ENCODE measurements around the gene CCDC7. TPM values are rescaled to one million over a fixed set of nuclear protein-coding genes. Genes with fewer than 3 reads are reported as not detected.
"Not testable (repeated sequence)": the region's sequence is repeated elsewhere in the genome, so short reads cannot be mapped to it uniquely, and the experiment has no call there.

The CCDC7 gene
- total RNA-seq (34.6 TPM), polyA plus RNA-seq (ENCODE audit: insufficient read depth in 1 of 8, insufficient read length in 8 of 8, low replicate concordance in 1 of 8) (1 to 10 TPM; 2.0 to 3.3 (median 2.8) TPM)
- long read RNA-seq, donor 1, result 0 reads
- long read RNA-seq, donor 2, result 0 reads
- long read RNA-seq, donor 3, result 0 reads
- long read RNA-seq, donor 4, result 0 reads
- long read RNA-seq, donor 5, result 0 reads
- long read RNA-seq, donor 6, partial matches to known transcripts, result 241 of 363 reads
- long read RNA-seq, donor 6, other reads (novel, unspliced or antisense), result 122 of 363 reads
- long read RNA-seq, donor 7, result 0 reads
- long read RNA-seq, donor 8, result 0 reads
- long read RNA-seq, donor 9, result 0 reads
- long read RNA-seq, donor 10, result 0 reads
- long read RNA-seq, donor 11, result 0 reads

- H3K4me1 ChIP-seq (ENCODE audit: control insufficient read depth, insufficient read depth, low read length), result peaks cover 2% of the 10 kb centered on the region
- no peaks in the 10 kb centered on the region for H3K36me3 ChIP-seq (ENCODE audit: control insufficient read depth, insufficient read depth, low read length)
- DNase-seq, result peak; percentile 97
- H3K27me3 ChIP-seq (ENCODE audit: control insufficient read depth, insufficient read depth, low read length), result no peaks in the 10 kb centered on the region
- peak within 1 kb of the TSS; percentile 63 for H3K4me3 ChIP-seq (ENCODE audit: low read length)
- H3K27ac ChIP-seq (ENCODE audit: low read length), result peak within 1 kb of the TSS; percentile 99
- H3K9me3 ChIP-seq (replicated peaks; ENCODE audit: control insufficient read depth, low read depth, low read length), result no peaks in the 10 kb centered on the region
- WGBS (ENCODE audit: insufficient coverage), result 0% methylated on average over 27 of the region's 53 CpGs
These were observed at the start of gene CCDC7 for GRCh38 chr10:32445740-32446535. Gene CCDC7, plus strand, starts transcription at chr10:32446140. Its CDS starts 5,503 bp downstream, at chr10:32451643.

- not testable (repeated sequence) for H3K27me3 ChIP-seq (ENCODE audit: control insufficient read depth, insufficient read depth, low read length); DNase-seq; H3K27ac ChIP-seq (ENCODE audit: low read length); H3K4me3 ChIP-seq (ENCODE audit: low read length); H3K36me3 ChIP-seq (ENCODE audit: control insufficient read depth, insufficient read depth, low read length); H3K9me3 ChIP-seq (replicated peaks; ENCODE audit: control insufficient read depth, low read depth, low read length); H3K4me1 ChIP-seq (ENCODE audit: control insufficient read depth, insufficient read depth, low read length)
- 93% methylated on average over 3 of the region's 3 CpGs for WGBS (ENCODE audit: insufficient coverage)
These were observed 48.8 kb upstream of the CCDC7 start for GRCh38 chr10:32397163-32397562.

GRCh38 chr10:32399720-32400119 lies 46.2 kb upstream of the CCDC7 start:
- H3K36me3 ChIP-seq (ENCODE audit: control insufficient read depth, insufficient read depth, low read length); H3K4me1 ChIP-seq (ENCODE audit: control insufficient read depth, insufficient read depth, low read length); H3K27me3 ChIP-seq (ENCODE audit: control insufficient read depth, insufficient read depth, low read length); H3K4me3 ChIP-seq (ENCODE audit: low read length); DNase-seq; H3K27ac ChIP-seq (ENCODE audit: low read length); H3K9me3 ChIP-seq (replicated peaks; ENCODE audit: control insufficient read depth, low read depth, low read length): not testable (repeated sequence)
- WGBS (ENCODE audit: insufficient coverage), result no CpG with 5 or more reads among the region's 3 CpGs

GRCh38 chr10:32400961-32401360 lies 45.0 kb upstream of the CCDC7 start:
- H3K27ac ChIP-seq (ENCODE audit: low read length), result no peak overlapping the region
- H3K36me3 ChIP-seq (ENCODE audit: control insufficient read depth, insufficient read depth, low read length), result no peaks in the 10 kb centered on the region
- H3K4me3 ChIP-seq (ENCODE audit: low read length), result no peak overlapping the region
- no peaks in the 10 kb centered on the region for H3K27me3 ChIP-seq (ENCODE audit: control insufficient read depth, insufficient read depth, low read length)
- no peak for DNase-seq
- H3K4me1 ChIP-seq (ENCODE audit: control insufficient read depth, insufficient read depth, low read length), result no peaks in the 10 kb centered on the region
- H3K9me3 ChIP-seq (replicated peaks; ENCODE audit: control insufficient read depth, low read depth, low read length), result no peaks in the 10 kb centered on the region

GRCh38 chr10:32402499-32402898 lies 43.4 kb upstream of the CCDC7 start:
- no peak for DNase-seq
- Histone ChIP-seq H3K27ac (ENCODE audit: low read length) (no peak overlapping the region), H3K27me3 (ENCODE audit: control insufficient read depth, insufficient read depth, low read length) (no peaks in the 10 kb centered on the region), H3K36me3 (ENCODE audit: control insufficient read depth, insufficient read depth, low read length) (no peaks in the 10 kb centered on the region), H3K9me3 (replicated peaks; ENCODE audit: control insufficient read depth, low read depth, low read length) (no peaks in the 10 kb centered on the region), H3K4me1 (ENCODE audit: control insufficient read depth, insufficient read depth, low read length) (no peaks in the 10 kb centered on the region), H3K4me3 (ENCODE audit: low read length) (no peak overlapping the region)
- WGBS (ENCODE audit: insufficient coverage), result no CpG with 5 or more reads among the region's 4 CpGs

GRCh38 chr10:32403091-32403490 lies 42.8 kb upstream of the CCDC7 start:
- no peak for DNase-seq

GRCh38 chr10:32408690-32409089 lies 37.2 kb upstream of the CCDC7 start:
- Histone ChIP-seq H3K4me1 (ENCODE audit: control insufficient read depth, insufficient read depth, low read length) (no peaks in the 10 kb centered on the region), H3K27ac (ENCODE audit: low read length) (no peak overlapping the region), H3K9me3 (replicated peaks; ENCODE audit: control insufficient read depth, low read depth, low read length) (no peaks in the 10 kb centered on the region), H3K36me3 (ENCODE audit: control insufficient read depth, insufficient read depth, low read length) (no peaks in the 10 kb centered on the region), H3K27me3 (ENCODE audit: control insufficient read depth, insufficient read depth, low read length) (no peaks in the 10 kb centered on the region), H3K4me3 (ENCODE audit: low read length) (no peak overlapping the region)
- DNase-seq, result no peak
- 100% methylated on average over 4 of the region's 5 CpGs for WGBS (ENCODE audit: insufficient coverage)

More at GRCh38 chr10:32403091-32403490, 42.8 kb upstream of the CCDC7 start:
- Histone ChIP-seq H3K27ac (ENCODE audit: low read length) (no peak overlapping the region), H3K4me1 (ENCODE audit: control insufficient read depth, insufficient read depth, low read length) (no peaks in the 10 kb centered on the region), H3K36me3 (ENCODE audit: control insufficient read depth, insufficient read depth, low read length) (no peaks in the 10 kb centered on the region), H3K4me3 (ENCODE audit: low read length) (no peak overlapping the region), H3K27me3 (ENCODE audit: control insufficient read depth, insufficient read depth, low read length) (no peaks in the 10 kb centered on the region), H3K9me3 (replicated peaks; ENCODE audit: control insufficient read depth, low read depth, low read length) (no peaks in the 10 kb centered on the region)
- WGBS (ENCODE audit: insufficient coverage), result 100% methylated on average over 2 of the region's 2 CpGs

- no peak overlapping the region for H3K27ac ChIP-seq (ENCODE audit: low read length)
- WGBS (ENCODE audit: insufficient coverage), result 81% methylated on average over 2 of the region's 3 CpGs
These were observed 36.2 kb upstream of the CCDC7 start for GRCh38 chr10:32409741-32410140.

GRCh38 chr10:32410569-32410968 lies 35.4 kb upstream of the CCDC7 start:
- no peaks in the 10 kb centered on the region for H3K36me3 ChIP-seq (ENCODE audit: control insufficient read depth, insufficient read depth, low read length)
- H3K4me3 ChIP-seq (ENCODE audit: low read length), result no peak overlapping the region
- no peak overlapping the region for H3K27ac ChIP-seq (ENCODE audit: low read length)
- WGBS (ENCODE audit: insufficient coverage), result 100% methylated on average over 4 of the region's 8 CpGs
- no peak for DNase-seq
- no peaks in the 10 kb centered on the region for H3K4me1 ChIP-seq (ENCODE audit: control insufficient read depth, insufficient read depth, low read length)
- H3K9me3 ChIP-seq (replicated peaks; ENCODE audit: control insufficient read depth, low read depth, low read length), result no peaks in the 10 kb centered on the region
- no peaks in the 10 kb centered on the region for H3K27me3 ChIP-seq (ENCODE audit: control insufficient read depth, insufficient read depth, low read length)

More at GRCh38 chr10:32409741-32410140, 36.2 kb upstream of the CCDC7 start:
- Histone ChIP-seq H3K4me1 (ENCODE audit: control insufficient read depth, insufficient read depth, low read length) (no peaks in the 10 kb centered on the region), H3K36me3 (ENCODE audit: control insufficient read depth, insufficient read depth, low read length) (no peaks in the 10 kb centered on the region), H3K9me3 (replicated peaks; ENCODE audit: control insufficient read depth, low read depth, low read length) (no peaks in the 10 kb centered on the region), H3K27me3 (ENCODE audit: control insufficient read depth, insufficient read depth, low read length) (no peaks in the 10 kb centered on the region), H3K4me3 (ENCODE audit: low read length) (no peak overlapping the region)
- DNase-seq, result no peak

GRCh38 chr10:32411797-32412498 lies 34.0 kb upstream of the CCDC7 start:
- peak; percentile 11 for DNase-seq

More at GRCh38 chr10:32411797-32412498, 34.0 kb upstream of the CCDC7 start:
- Histone ChIP-seq H3K27ac (ENCODE audit: low read length) (no peak overlapping the region), H3K9me3 (replicated peaks; ENCODE audit: control insufficient read depth, low read depth, low read length) (no peaks in the 10 kb centered on the region), H3K4me1 (ENCODE audit: control insufficient read depth, insufficient read depth, low read length) (no peaks in the 10 kb centered on the region), H3K27me3 (ENCODE audit: control insufficient read depth, insufficient read depth, low read length) (no peaks in the 10 kb centered on the region), H3K4me3 (ENCODE audit: low read length) (no peak overlapping the region), H3K36me3 (ENCODE audit: control insufficient read depth, insufficient read depth, low read length) (no peaks in the 10 kb centered on the region)
- WGBS (ENCODE audit: insufficient coverage), result no CpG with 5 or more reads among the region's 2 CpGs

Measured in muscle of leg (tissue), 16 donors.